ENCODE data around the gene CDH16.
A peak's percentile ranks its signal among the peaks of the same experiment; 100 is the strongest.

Gene CDH16

DNA sequence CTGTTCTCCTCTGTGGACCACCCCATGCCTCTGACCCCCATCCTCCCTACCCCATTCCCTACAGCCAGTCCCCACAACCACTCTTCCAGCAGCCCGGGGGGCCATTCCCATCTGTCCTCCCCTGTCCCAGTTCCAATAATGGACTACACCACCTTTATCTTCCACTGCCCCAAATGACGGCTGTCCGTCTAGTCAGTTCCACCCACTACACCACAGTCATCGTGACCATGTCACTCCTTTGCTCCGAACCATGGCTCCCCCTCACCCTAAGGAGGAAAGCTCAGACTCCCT, 23.1 kb downstream of the CDH16 start:
- Histone ChIP-seq H3K4me3 (ENCODE audit: low read length, poor library complexity, severe bottlenecking) (no peak overlapping the region), H3F3A (ENCODE audit: low read depth) (no peaks in the 10 kb centered on the region), H3K27me3 (ENCODE audit: insufficient read depth, low read length, poor library complexity, severe bottlenecking) (no peaks in the 10 kb centered on the region), H3K4me1 (ENCODE audit: insufficient read depth, low read length, poor library complexity, severe bottlenecking) (peaks cover 10% of the 10 kb centered on the region), H2AFZ (ENCODE audit: low read length) (no peak overlapping the region), H3K9me3 (ENCODE audit: insufficient read depth, low read depth, low read length) (no peaks in the 10 kb centered on the region), H3K36me3 (ENCODE audit: insufficient read depth, low read length) (no peaks in the 10 kb centered on the region), H3K79me2 (ENCODE audit: insufficient read depth, low read length) (no peaks in the 10 kb centered on the region), H3K4me2 (ENCODE audit: low read depth, low read length, poor library complexity, severe bottlenecking) (no peak overlapping the region), H4K20me1 (ENCODE audit: insufficient read depth, low read length, poor library complexity, severe bottlenecking) (no peaks in the 10 kb centered on the region), H3K9ac (ENCODE audit: low read depth, low read length, poor library complexity, severe bottlenecking) (no peak overlapping the region), H3K9me2 (replicated peaks; ENCODE audit: low read depth, low read length) (no peaks in the 10 kb centered on the region)
- TF ChIP-seq EZH2phosphoT487 (IDR thresholded peaks at IDR 0.05; ENCODE audit: borderline replicate concordance), result no peak
- TF ChIP-seq, protein P1, sequence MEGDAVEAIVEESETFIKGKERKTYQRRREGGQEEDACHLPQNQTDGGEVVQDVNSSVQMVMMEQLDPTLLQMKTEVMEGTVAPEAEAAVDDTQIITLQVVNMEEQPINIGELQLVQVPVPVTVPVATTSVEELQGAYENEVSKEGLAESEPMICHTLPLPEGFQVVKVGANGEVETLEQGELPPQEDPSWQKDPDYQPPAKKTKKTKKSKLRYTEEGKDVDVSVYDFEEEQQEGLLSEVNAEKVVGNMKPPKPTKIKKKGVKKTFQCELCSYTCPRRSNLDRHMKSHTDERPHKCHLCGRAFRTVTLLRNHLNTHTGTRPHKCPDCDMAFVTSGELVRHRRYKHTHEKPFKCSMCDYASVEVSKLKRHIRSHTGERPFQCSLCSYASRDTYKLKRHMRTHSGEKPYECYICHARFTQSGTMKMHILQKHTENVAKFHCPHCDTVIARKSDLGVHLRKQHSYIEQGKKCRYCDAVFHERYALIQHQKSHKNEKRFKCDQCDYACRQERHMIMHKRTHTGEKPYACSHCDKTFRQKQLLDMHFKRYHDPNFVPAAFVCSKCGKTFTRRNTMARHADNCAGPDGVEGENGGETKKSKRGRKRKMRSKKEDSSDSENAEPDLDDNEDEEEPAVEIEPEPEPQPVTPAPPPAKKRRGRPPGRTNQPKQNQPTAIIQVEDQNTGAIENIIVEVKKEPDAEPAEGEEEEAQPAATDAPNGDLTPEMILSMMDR (conservative IDR thresholded peaks at IDR 0.05; ENCODE audit: low read length), result no peak

DNA sequence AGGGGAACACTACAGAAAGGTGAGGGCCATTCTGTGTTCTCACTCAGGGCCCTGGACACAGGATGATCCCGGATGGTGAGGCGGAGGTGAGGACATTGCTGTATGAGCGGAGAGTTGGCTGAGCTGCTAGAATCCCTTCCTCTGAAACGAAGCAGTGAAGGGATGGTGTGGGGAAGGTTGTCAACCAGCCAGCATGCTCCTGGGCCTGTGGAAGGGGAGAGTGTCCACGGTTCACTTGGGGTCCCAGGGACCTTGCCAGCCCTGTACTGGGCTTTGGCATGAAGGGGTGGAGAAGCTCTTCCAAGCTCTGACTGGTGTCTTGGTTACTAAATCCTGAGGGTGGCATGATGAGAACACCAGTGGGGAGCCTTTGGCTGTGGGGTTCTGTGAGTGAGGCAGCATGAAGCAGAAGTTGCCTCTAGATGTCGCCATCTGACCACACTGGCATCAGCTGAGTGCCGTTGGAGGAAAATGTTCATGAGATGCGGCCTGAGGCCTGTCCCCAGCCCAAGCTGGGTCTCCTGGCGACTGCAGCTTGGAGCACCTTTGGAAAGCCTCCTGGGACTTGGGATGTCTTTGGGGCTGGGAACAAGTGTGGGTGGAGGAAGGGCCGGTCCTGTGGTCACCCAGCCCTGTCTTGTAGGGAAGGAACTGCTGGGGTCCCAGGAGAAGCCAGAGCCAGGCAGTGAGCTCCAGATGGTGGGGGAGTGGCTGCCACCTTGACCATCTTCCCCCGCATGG, 23.6 kb downstream of the CDH16 start:
- Histone ChIP-seq H3K9ac (ENCODE audit: low read depth, low read length, poor library complexity, severe bottlenecking) (no peak overlapping the region), H3K4me1 (ENCODE audit: insufficient read depth, low read length, poor library complexity, severe bottlenecking) (peaks cover 9% of the 10 kb centered on the region), H3K79me2 (ENCODE audit: insufficient read depth, low read length) (no peaks in the 10 kb centered on the region)

DNA sequence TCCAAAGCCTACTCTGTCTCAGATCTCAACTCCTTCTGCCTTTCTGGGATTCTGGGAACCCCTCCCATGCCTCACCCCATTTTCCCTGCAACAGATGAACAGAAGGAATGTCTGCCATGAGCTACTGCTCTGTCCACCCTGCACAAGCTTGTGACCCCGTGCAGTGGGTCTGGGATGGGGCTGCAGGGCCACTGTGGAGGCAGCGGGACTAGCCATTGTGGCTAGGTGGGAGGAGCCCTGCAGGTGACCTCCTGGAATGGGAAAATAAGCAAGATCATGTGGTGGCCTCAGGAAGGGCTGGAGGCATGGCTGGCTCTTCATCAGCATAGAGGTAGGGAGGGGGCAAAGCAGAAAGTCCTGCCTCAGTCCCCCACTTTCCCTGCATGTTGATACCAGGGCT, 24.6 kb downstream of the CDH16 start:
- H3K4me3 ChIP-seq (ENCODE audit: low read length, poor library complexity, severe bottlenecking), result no peak overlapping the region
- H3K27me3 ChIP-seq (ENCODE audit: insufficient read depth, low read length, poor library complexity, severe bottlenecking), result no peaks in the 10 kb centered on the region
- H3K79me2 ChIP-seq (ENCODE audit: insufficient read depth, low read length), result no peaks in the 10 kb centered on the region
- no peaks in the 10 kb centered on the region for H3K9me3 ChIP-seq (ENCODE audit: insufficient read depth, low read depth, low read length)
- no peaks in the 10 kb centered on the region for H3F3A ChIP-seq (ENCODE audit: low read depth)
- no peak overlapping the region for H3K4me2 ChIP-seq (ENCODE audit: low read depth, low read length, poor library complexity, severe bottlenecking)
- no peak overlapping the region for H2AFZ ChIP-seq (ENCODE audit: low read length)
- TF ChIP-seq, protein P1 (conservative IDR thresholded peaks at IDR 0.05; ENCODE audit: low read length), result no peak
- TF ChIP-seq EZH2phosphoT487 (IDR thresholded peaks at IDR 0.05; ENCODE audit: borderline replicate concordance), result no peak
- H3K4me1 ChIP-seq (ENCODE audit: insufficient read depth, low read length, poor library complexity, severe bottlenecking), result peaks cover 4% of the 10 kb centered on the region
- H3K9me2 ChIP-seq (replicated peaks; ENCODE audit: low read depth, low read length), result no peaks in the 10 kb centered on the region
- no peak overlapping the region for H3K9ac ChIP-seq (ENCODE audit: low read depth, low read length, poor library complexity, severe bottlenecking)
- no peaks in the 10 kb centered on the region for H3K36me3 ChIP-seq (ENCODE audit: insufficient read depth, low read length)
- H4K20me1 ChIP-seq (ENCODE audit: insufficient read depth, low read length, poor library complexity, severe bottlenecking), result no peaks in the 10 kb centered on the region

More for the DNA sequence above, 23.6 kb downstream of the CDH16 start:
- no peak overlapping the region for H3K4me2 ChIP-seq (ENCODE audit: low read depth, low read length, poor library complexity, severe bottlenecking)
- H2AFZ ChIP-seq (ENCODE audit: low read length), result no peak overlapping the region
- H4K20me1 ChIP-seq (ENCODE audit: insufficient read depth, low read length, poor library complexity, severe bottlenecking), result no peaks in the 10 kb centered on the region
- H3K9me2 ChIP-seq (replicated peaks; ENCODE audit: low read depth, low read length), result no peaks in the 10 kb centered on the region
- no peaks in the 10 kb centered on the region for H3K27me3 ChIP-seq (ENCODE audit: insufficient read depth, low read length, poor library complexity, severe bottlenecking)
- H3K4me3 ChIP-seq (ENCODE audit: low read length, poor library complexity, severe bottlenecking), result no peak overlapping the region
- H3F3A ChIP-seq (ENCODE audit: low read depth), result no peaks in the 10 kb centered on the region
- no peaks in the 10 kb centered on the region for H3K36me3 ChIP-seq (ENCODE audit: insufficient read depth, low read length)
- no peak for TF ChIP-seq EZH2phosphoT487 (IDR thresholded peaks at IDR 0.05; ENCODE audit: borderline replicate concordance)
- TF ChIP-seq, protein P1 (conservative IDR thresholded peaks at IDR 0.05; ENCODE audit: low read length), result peak; percentile 85
- no peaks in the 10 kb centered on the region for H3K9me3 ChIP-seq (ENCODE audit: insufficient read depth, low read depth, low read length)

Measured in Loucy (cell line).